Left ventricle myocardium superior (tissue), 1 donor: ENCODE data around the gene SEPTIN2. TPM values are rescaled to one million over a fixed set of nuclear protein-coding genes. Genes with fewer than 3 reads are reported as not detected.
"Not testable (repeated sequence)": the region's sequence is repeated elsewhere in the genome, so short reads cannot be mapped to it uniquely, and the experiment has no call there.

Source experiments
- ATAC-seq: fragments of 200-7000 bp; cut with Tn5 transposase; one replicate; pipeline ENCODE4 v1.9.1; 2020; ENCODE audit warnings: mild to moderate bottlenecking, moderate library complexity
- DNase-seq: peaks from one replicate; pipeline ENCODE4 v3.0.0-alpha.2; 2020
- intact Hi-C: fragments of 100-400 bp; cut with micrococcal nuclease; formaldehyde crosslinking; loops from one replicate; pipeline ENCODE4 v1.11.0; 2022
- total RNA-seq: library from RNA; stranded (reverse); fragmentation: NEBNext Ultra II Directional; extraction: Animal tissue kit (Norgen Biotek cat#: 25700); gene quantifications from one replicate; pipeline ENCODE4 v1.2.1, GENCODE V29; 2021
- donor health status: DM: no; HTN: yes; CAD: no; lungs with severe emphysema.

SEPTIN2 gene
- total RNA-seq, 1 donor from 2014 or later, result 139 TPM

GRCh38 chr2:241364781-241365180 is 49.1 kb downstream of the SEPTIN2 start:
- DNase-seq, result no peak
- ATAC-seq, result no peak
- intact Hi-C loops, result no loop called here

- DNase-seq (no peak), ATAC-seq (no peak)
- intact Hi-C loops, result no loop called here
Measured at GRCh38 chr2:241366678-241367077, 51.0 kb downstream of the SEPTIN2 start.

- ATAC-seq (no peak), DNase-seq (no peak)
- intact Hi-C loops, result no loop called here
Measured at GRCh38 chr2:241368643-241369042, 52.9 kb downstream of the SEPTIN2 start.

- no peak for DNase-seq
- ATAC-seq, result peak; percentile 21
- intact Hi-C loops, result no loop called here
Measured at GRCh38 chr2:241372361-241372992, 56.8 kb downstream of the SEPTIN2 start.

GRCh38 chr2:241373446-241373845 is 57.7 kb downstream of the SEPTIN2 start:
- intact Hi-C loops, result no loop called here
- no peak for DNase-seq
- ATAC-seq, result no peak

GRCh38 chr2:241373906-241374305 is 58.2 kb downstream of the SEPTIN2 start:
- intact Hi-C loops, DNase-seq, ATAC-seq: not testable (repeated sequence)

- DNase-seq (no peak), ATAC-seq (no peak)
- intact Hi-C loops, result no loop called here
Measured at GRCh38 chr2:241375300-241375699, 59.6 kb downstream of the SEPTIN2 start.

- DNase-seq (no peak), ATAC-seq (no peak)
- intact Hi-C loops, result no loop called here
Measured at GRCh38 chr2:241376808-241377207, 61.1 kb downstream of the SEPTIN2 start.

- ATAC-seq (no peak), DNase-seq (no peak)
- intact Hi-C loops, result no loop called here
Measured at GRCh38 chr2:241378816-241379215, 63.1 kb downstream of the SEPTIN2 start.

GRCh38 chr2:241379481-241380480 is 64.1 kb downstream of the SEPTIN2 start:
- DNase-seq (no peak), ATAC-seq (no peak)
- intact Hi-C loops, result no loop called here

GRCh38 chr2:241381872-241382271 is 66.1 kb downstream of the SEPTIN2 start:
- intact Hi-C loops, result no loop called here

GRCh38 chr2:241385450-241385849 is 69.7 kb downstream of the SEPTIN2 start:
- intact Hi-C loops, DNase-seq, ATAC-seq: not testable (repeated sequence)

More at GRCh38 chr2:241381872-241382271, 66.1 kb downstream of the SEPTIN2 start:
- ATAC-seq (no peak), DNase-seq (no peak)

- intact Hi-C loops, result no loop called here
- DNase-seq (no peak), ATAC-seq (no peak)
Measured at GRCh38 chr2:241386519-241386918, 70.8 kb downstream of the SEPTIN2 start.

- DNase-seq (no peak), ATAC-seq (no peak)
- intact Hi-C loops, result no loop called here
Measured at GRCh38 chr2:241389697-241390096, 74.0 kb downstream of the SEPTIN2 start.

GRCh38 chr2:241390301-241391206 is 74.8 kb downstream of the SEPTIN2 start:
- DNase-seq (no peak), ATAC-seq (no peak)
- intact Hi-C loops, result no loop called here

- intact Hi-C loops, result no loop called here
- DNase-seq, result no peak
- peak; percentile 28 for ATAC-seq
Measured at GRCh38 chr2:241391892-241392665, 76.4 kb downstream of the SEPTIN2 start.

GRCh38 chr2:241392753-241393152 is 77.0 kb downstream of the SEPTIN2 start:
- intact Hi-C loops, DNase-seq, ATAC-seq: not testable (repeated sequence)

- intact Hi-C loops, result no loop called here
- DNase-seq, result no peak
- no peak for ATAC-seq
Measured at GRCh38 chr2:241393524-241394196, 77.9 kb downstream of the SEPTIN2 start.
